Heart left ventricle (tissue), 16 donors: ENCODE measurements around the gene CABP4. TPM values are rescaled to one million over a fixed set of nuclear protein-coding genes. Genes with fewer than 3 reads are reported as not detected.

Source experiments
- ATAC-seq, 4 donors: fragments of 200-7000 bp; cut with Tn5 transposase; one replicate each; pipeline ENCODE4 v1.9.1; 2020 to 2022; ENCODE audit warnings: moderate library complexity in 4 of 4, mild to moderate bottlenecking in 3 of 4, moderate number of reproducible peaks in 1 of 4
- DNase-seq, 5 donors: peaks; one replicate each; pipeline ENCODE4 v3.0.0-alpha.2; 2020
- H3K27ac ChIP-seq, 12 donors: fragments of 200-600 bp; sonication (generic) in 4 of 12; one replicate each; pipeline versions ENCODE4 v1.5.0 to v1.8.0; 2016 to 2022; ENCODE audit warnings: mild to moderate bottlenecking in 2 of 12
- H3K27me3 ChIP-seq, 9 donors: fragments of 200-600 bp; sonication (generic) in 2 of 9; one replicate each; pipeline versions ENCODE4 v1.5.1 to v1.8.0; 2016 to 2022; ENCODE audit warnings: mild to moderate bottlenecking in 3 of 9
- H3K36me3 ChIP-seq, 9 donors: fragments of 200-600 bp; sonication (generic) in 2 of 9; one replicate each; pipeline versions ENCODE4 v1.5.0 to v1.8.0; 2018 to 2022; ENCODE audit warnings: mild to moderate bottlenecking in 2 of 9
- H3K4me1 ChIP-seq, 12 donors: fragments of 200-600 bp; sonication (generic) in 4 of 12; one replicate each; pipeline versions ENCODE4 v1.5.0 to v1.8.0; 2016 to 2022; ENCODE audit warnings: mild to moderate bottlenecking in 3 of 12
- H3K4me3 ChIP-seq, 12 donors: fragments of 200-600 bp; sonication (generic) in 4 of 12; one replicate each; pipeline versions ENCODE4 v1.5.0 to v1.8.0; 2017 to 2022; ENCODE audit warnings: mild to moderate bottlenecking in 9 of 12, moderate library complexity in 4 of 12
- H3K9me3 ChIP-seq, 12 donors: fragments of 200-600 bp; sonication (generic) in 4 of 12; one replicate each; pipeline versions ENCODE4 v1.5.0 to v1.8.0; 2016 to 2022; ENCODE audit warnings: mild to moderate bottlenecking in 1 of 12
- POLR2A ChIP-seq, 2 donors: fragments of 450-650 bp; IDR thresholded peaks; one replicate each; pipeline ENCODE4 v1.6.1; 2017; ENCODE audit warnings: antibody characterized with exemption in 2 of 2, mild to moderate bottlenecking in 2 of 2, moderate library complexity in 2 of 2
- WGBS, 4 donors: extraction: QIAGEN DNeasy Blood & Tissue Kit in 2 of 4; methylation state at CpG; one replicate each; pipeline versions ENCODE4 v1.1.5 to v1.1.7; 2013 to 2018; 5-methylcytosine and 5-hydroxymethylcytosine counted together
- intact Hi-C, 10 donors: fragments of 100-400 bp; cut with DNase I; formaldehyde crosslinking; loops; one replicate each; pipeline versions ENCODE4 v1.11.1 to v1.14.2; 2022
- long read RNA-seq, 3 donors: library from polyadenylated mRNA; unstranded; transcript quantifications; one replicate each; pipeline ENCODE4 v2.0.0, GENCODE V29; 2020 to 2021
- polyA plus RNA-seq, 2 donors: library from polyadenylated mRNA; stranded (reverse); fragments of 200-250 nt; gene quantifications; one replicate each; pipeline ENCODE4 v1.2.3, GENCODE V29; 2013
- total RNA-seq, 9 donors: library from RNA; depleted of rRNA in 2 of 9; stranded (reverse); fragments of >200 nt in 2 of 9; fragmentation: NEBNext Ultra II Directional in 3 of 9; extraction: Animal tissue kit (Norgen Biotek cat#: 25700) in 3 of 9; gene quantifications; one replicate each; pipeline versions ENCODE4 v1.1.0 to v1.2.4, GENCODE V29; 2016 to 2023
- TF ChIP-seq, protein P1 (sequence below), 12 donors: fragments of 200-600 bp; sonication (generic) in 4 of 12; IDR thresholded peaks; one replicate each; pipeline versions ENCODE4 v1.5.0 to v1.8.0; 2018 to 2022; ENCODE audit warnings: antibody characterized with exemption in 12 of 12, mild to moderate bottlenecking in 5 of 12
- donor health status: ischemic (EF 13 %, LVEDD 7.1; RV severe dilation, severe dysfunction).
- donor health status: healthy with polysubstance abuse.
- donor health status: DM: no; HTN: yes; CAD: no.
- donor health status: DM: no; HTN: no; CAD: no.
- donor health status: ischemic (EF 25% LVEDD 6.9; RV normal size, moderate dysfunction).
- donor health status: ischemic (EF 25% LVEDD 5.7; RV mildly dilated, moderate dysfunction).
- donor health status: healthy.
- donor health status: DM: yes; HTN: yes; CAD: no.
- donor health status: ischemic (EF 35%, LVEDD 5.7; RV mildly dilated, moderate dysfunction).
- donor health status: nonischemic (EF 11% LVEDD 7.7; RV severe dilation, severe dysfunction).
- donor health status: DM: yes; HTN: yes; CAD: no.
- donor health status: PGD.
- donor health status: ischemic (EF 29% LVEDD 5.4; RV normal size, mild dysfunction).
- donor health status: nonischemic (EF 23%, LVEDD 6.1; RV moderate dilation, normal function).

The CABP4 gene
- total RNA-seq (1 to 10 TPM in 3 of 9 donors, under 1 TPM in 5, not detected in 1; 0.25 to 4.2 (median 0.61) TPM), polyA plus RNA-seq (under 1 TPM; 0.44 to 0.57 TPM)
- long read RNA-seq, donor 1 = 0 reads
- long read RNA-seq, donor 2, partial matches to known transcripts = 0 of 1 reads
- long read RNA-seq, donor 2, other reads (novel, unspliced or antisense) = 1 of 1 reads
- long read RNA-seq, donor 3 = 0 reads

DNA sequence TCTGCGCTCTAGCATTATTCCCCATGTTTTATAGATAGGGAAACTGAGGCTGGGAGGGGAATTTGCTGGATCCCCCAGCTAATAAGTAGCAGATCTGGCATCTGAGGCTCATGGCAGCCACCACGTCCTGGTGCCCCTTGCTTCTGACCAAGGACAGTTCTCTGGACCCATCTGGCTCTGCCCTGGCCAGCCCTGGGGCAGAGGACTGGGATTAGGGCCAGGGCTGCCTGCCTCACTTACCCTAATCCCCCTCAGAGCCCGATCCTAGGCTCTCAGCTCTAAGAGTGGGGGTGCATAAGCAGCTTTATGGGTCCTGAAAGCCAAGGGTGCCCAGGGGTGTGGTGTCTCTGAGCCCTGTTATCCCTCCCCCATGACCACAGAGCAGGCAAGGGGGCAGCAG lies at the start of gene CABP4:
CABP4 (plus strand) TSS at position 301 of the 400 bp plus-strand sequence; CDS start at position 371, 70 bp downstream.
- peaks cover 0 to 21% (median 5%) of the 10 kb centered on the region in 12 donors for H3K4me1 ChIP-seq
- ATAC-seq (no peak), DNase-seq (no peak)
- no peak within 1 kb of the TSS for H3K27ac ChIP-seq
- TF ChIP-seq, protein P1, sequence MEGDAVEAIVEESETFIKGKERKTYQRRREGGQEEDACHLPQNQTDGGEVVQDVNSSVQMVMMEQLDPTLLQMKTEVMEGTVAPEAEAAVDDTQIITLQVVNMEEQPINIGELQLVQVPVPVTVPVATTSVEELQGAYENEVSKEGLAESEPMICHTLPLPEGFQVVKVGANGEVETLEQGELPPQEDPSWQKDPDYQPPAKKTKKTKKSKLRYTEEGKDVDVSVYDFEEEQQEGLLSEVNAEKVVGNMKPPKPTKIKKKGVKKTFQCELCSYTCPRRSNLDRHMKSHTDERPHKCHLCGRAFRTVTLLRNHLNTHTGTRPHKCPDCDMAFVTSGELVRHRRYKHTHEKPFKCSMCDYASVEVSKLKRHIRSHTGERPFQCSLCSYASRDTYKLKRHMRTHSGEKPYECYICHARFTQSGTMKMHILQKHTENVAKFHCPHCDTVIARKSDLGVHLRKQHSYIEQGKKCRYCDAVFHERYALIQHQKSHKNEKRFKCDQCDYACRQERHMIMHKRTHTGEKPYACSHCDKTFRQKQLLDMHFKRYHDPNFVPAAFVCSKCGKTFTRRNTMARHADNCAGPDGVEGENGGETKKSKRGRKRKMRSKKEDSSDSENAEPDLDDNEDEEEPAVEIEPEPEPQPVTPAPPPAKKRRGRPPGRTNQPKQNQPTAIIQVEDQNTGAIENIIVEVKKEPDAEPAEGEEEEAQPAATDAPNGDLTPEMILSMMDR (IDR thresholded peaks at IDR 0.05) = no peak
- no peak for TF ChIP-seq POLR2A (IDR thresholded peaks at IDR 0.05)
- intact Hi-C loops = no loop called here
- no peak within 1 kb of the TSS for H3K4me3 ChIP-seq
- no peaks in the 10 kb centered on the region for H3K27me3 ChIP-seq
- H3K9me3 ChIP-seq = no peaks in the 10 kb centered on the region
- no peaks in the 10 kb centered on the region for H3K36me3 ChIP-seq
- WGBS, 4 donors = 90 to 96% (median 94%) methylated on average over 3 of the region's 3 CpGs

DNA sequence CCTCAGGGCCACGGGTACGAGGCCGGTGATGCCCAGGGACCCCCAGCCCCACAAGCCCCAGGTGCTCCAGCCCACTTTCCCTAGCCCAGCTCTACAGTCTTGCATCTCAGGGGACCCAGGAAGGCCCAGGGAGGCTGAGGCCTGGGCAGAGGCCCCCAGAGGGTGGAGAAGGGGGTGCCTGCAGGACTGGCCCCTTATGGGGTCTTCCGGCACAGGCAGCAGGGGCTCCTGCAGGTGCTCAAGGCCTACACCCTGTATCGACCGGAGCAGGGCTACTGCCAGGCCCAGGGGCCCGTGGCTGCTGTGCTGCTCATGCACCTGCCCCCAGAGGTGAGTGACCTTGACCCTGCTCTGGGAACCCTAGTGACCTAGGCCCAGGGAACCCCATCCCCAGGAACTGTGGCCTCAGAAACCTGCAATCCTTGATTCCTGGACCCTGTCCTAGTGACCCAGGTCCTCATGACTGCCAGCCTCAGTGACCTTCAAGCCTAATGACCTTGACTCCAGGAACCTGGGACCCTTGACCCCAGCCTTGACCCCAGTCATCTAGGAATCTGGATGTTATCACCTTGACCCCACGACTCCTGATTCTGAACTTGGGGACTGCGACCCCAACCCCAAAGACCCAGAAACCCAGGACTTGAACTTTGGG lies 49.3 kb upstream of the CABP4 start:
- Histone ChIP-seq H3K27ac (peak overlapping the region in 1 of 12 donors; percentile 91), H3K27me3 (peaks cover 0 to 21% (median 3%) of the 10 kb centered on the region in 9 donors), H3K4me1 (peaks cover 0 to 48% (median 10%) of the 10 kb centered on the region in 12 donors), H3K4me3 (peak overlapping the region in 1 of 12 donors; percentile 59), H3K36me3 (no peaks in the 10 kb centered on the region), H3K9me3 (no peaks in the 10 kb centered on the region)
- ATAC-seq (no peak), DNase-seq (no peak)
- WGBS, 4 donors = 84 to 92% (median 89%) methylated on average over 3 to 9 of the region's 9 CpGs
- intact Hi-C loops = loop anchor here in 3 of 10 donors (10.0 kb wide), 1 partner anchor 59 kb away; the partner anchor contains the start of gene TMEM134 (in 3 of the 3)
- TF ChIP-seq POLR2A (IDR thresholded peaks at IDR 0.05) = no peak
- TF ChIP-seq, protein P1 (IDR thresholded peaks at IDR 0.05) = no peak

DNA sequence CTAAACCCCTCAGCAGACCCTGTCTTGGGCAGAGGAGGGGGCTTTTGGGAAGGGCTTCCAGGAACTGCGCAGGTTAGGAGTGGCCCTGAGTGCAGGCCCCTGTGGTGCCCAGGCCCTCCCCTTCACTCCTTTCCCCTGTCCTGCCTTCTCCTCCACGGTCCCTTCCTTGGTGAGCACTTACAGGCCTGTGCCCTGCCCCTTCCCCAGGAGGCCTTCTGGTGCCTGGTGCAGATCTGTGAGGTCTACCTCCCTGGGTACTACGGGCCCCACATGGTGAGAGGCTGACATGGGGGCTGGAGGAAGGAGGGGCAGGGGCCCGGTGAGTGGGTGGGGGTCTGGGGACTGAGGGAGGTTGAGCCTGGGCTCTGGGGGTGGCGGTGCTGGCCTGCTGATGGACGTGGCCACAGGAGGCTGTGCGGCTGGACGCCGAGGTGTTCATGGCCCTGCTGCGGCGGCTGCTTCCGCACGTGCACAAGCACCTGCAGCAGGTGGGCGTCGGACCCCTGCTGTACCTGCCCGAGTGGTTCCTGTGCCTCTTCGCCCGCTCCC lies 48.7 kb upstream of the CABP4 start:
- peak in 1 of 5 donors; percentile 65 for DNase-seq
- Histone ChIP-seq H3K36me3 (no peaks in the 10 kb centered on the region), H3K4me1 (peaks cover 0 to 47% (median 6%) of the 10 kb centered on the region in 12 donors), H3K27ac (peak overlapping the region in 1 of 12 donors; percentile 91), H3K4me3 (peak overlapping the region in 1 of 12 donors; percentile 50), H3K27me3 (peaks cover 0 to 28% (median 6%) of the 10 kb centered on the region in 9 donors), H3K9me3 (no peaks in the 10 kb centered on the region)
- WGBS, 4 donors = 88 to 91% (median 89%) methylated on average over 10 to 18 of the region's 18 CpGs
- intact Hi-C loops = loop anchor here in 3 of 10 donors (10.0 kb wide), 1 partner anchor 58 kb away; the partner anchor contains the start of gene TMEM134 (in 3 of the 3)
- TF ChIP-seq, protein P1 (IDR thresholded peaks at IDR 0.05) = no peak
- no peak for TF ChIP-seq POLR2A (IDR thresholded peaks at IDR 0.05)
- no peak for ATAC-seq
